ENCODE results near the gene GPR107. TPM values are rescaled to one million over a fixed set of nuclear protein-coding genes. Genes with fewer than 3 reads are reported as not detected.

Gene GPR107
- total RNA-seq, 1 experiment from 2014 or later, result 35.8 TPM

DNA sequence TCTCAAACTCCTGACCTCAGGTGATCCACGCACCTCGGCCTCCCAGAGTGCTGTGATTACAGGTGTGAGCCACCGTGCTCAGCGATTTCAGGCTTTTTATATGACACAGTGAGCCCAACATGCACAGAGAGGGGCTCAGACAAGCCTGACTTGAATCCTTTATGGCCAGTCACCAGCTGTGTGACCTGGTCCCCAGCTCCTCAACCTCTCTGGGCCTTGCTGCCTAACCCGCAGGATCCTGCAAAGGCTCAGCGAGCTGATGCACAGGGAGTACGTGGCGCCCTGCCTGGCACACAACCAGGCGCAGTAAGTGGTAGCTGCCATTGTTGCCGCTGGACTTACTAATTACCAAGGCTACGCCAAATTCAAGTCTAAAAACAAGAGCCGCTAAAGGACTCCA is 101.9 kb downstream of the GPR107 start:
- no peak for DNase-seq (ENCODE audit: extremely low read depth, low read depth)

- DNase-seq (ENCODE audit: extremely low read depth, low read depth), result no peak
Observed at GRCh38 chr9:130156672-130157071, 103.0 kb downstream of the GPR107 start.

GRCh38 chr9:130157079-130157478 is 103.4 kb downstream of the GPR107 start:
- DNase-seq (ENCODE audit: extremely low read depth, low read depth), result no peak

- no peak for DNase-seq (ENCODE audit: extremely low read depth, low read depth)
Observed at GRCh38 chr9:130158001-130158400, 104.3 kb downstream of the GPR107 start.

GRCh38 chr9:130159057-130159456 is 105.4 kb downstream of the GPR107 start:
- DNase-seq (ENCODE audit: extremely low read depth, low read depth), result no peak

- no peak for DNase-seq (ENCODE audit: extremely low read depth, low read depth)
Observed at GRCh38 chr9:130159915-130160670, 106.4 kb downstream of the GPR107 start.

- DNase-seq (ENCODE audit: extremely low read depth, low read depth), result no peak
Observed at GRCh38 chr9:130160862-130161470, 107.3 kb downstream of the GPR107 start.

GRCh38 chr9:130165579-130165978 is 111.9 kb downstream of the GPR107 start:
- DNase-seq (ENCODE audit: extremely low read depth, low read depth), result no peak

- DNase-seq (ENCODE audit: extremely low read depth, low read depth), result no peak
Observed at GRCh38 chr9:130166399-130166798, 112.7 kb downstream of the GPR107 start.

DNA sequence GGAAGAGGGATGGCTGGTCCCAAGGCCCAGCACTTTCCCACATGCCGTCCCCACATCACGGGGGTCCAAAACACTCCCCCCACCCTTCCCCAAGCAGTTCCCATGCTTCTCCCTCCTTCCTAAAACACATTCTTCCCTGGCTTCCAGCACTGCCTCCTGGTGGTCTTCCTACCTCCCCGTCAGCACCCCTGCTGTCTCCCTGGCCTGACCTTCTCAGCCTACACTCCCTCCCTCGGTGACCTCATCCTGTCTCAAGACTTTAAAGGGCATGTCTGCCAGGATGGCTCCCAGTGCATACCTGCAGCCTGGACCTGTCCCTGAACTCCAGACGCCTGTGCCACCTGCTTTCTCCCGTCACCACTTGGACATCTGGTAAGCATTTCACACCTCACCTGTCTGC is 114.2 kb downstream of the GPR107 start:
- no peak for DNase-seq (ENCODE audit: extremely low read depth, low read depth)

DNA sequence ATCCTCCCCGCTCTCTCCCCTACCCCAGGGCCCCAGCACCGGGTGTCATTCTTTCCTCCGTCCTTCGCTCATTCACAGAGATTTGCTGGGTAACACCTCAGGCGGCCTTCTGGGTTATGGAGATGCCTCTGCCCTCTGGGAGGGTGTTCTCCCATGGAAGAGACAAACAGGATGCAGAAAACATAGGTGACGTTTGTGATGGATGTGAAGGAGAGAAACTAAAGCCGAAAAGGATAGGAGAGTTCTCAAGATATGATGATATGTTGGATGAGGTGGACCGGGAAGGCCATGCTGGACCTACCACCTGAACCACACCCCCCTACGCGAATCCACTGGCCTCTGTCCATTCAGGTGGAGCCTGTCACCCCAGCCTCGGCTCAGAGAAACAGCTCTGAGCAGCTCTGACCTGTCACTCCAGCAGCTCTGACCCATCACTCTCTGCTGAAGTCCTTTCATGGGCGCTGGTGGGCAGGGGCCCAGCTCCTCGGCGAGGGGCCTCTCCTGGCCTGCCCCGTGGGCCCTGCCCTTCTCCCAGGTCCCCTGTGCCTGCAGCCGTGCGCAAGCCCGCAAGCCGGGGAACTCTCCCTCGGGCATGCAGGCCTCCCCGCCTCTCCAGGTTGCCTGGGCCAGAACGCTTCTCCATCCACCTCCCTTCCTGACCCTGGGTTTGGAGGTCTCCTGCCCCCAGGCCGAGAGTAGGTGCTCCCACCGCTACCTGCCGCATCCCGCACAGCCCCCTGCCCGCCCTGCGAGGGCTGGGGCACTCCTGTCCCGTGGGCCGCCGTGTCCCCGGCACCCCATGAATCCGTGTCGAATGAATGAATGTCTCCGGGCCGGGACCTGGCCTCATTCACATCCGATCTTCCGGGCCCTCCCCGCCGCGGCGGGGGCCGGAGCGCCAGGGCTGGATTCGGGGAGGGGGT is 117.8 kb downstream of the GPR107 start:
- no peak for DNase-seq (ENCODE audit: extremely low read depth, low read depth)

DNA sequence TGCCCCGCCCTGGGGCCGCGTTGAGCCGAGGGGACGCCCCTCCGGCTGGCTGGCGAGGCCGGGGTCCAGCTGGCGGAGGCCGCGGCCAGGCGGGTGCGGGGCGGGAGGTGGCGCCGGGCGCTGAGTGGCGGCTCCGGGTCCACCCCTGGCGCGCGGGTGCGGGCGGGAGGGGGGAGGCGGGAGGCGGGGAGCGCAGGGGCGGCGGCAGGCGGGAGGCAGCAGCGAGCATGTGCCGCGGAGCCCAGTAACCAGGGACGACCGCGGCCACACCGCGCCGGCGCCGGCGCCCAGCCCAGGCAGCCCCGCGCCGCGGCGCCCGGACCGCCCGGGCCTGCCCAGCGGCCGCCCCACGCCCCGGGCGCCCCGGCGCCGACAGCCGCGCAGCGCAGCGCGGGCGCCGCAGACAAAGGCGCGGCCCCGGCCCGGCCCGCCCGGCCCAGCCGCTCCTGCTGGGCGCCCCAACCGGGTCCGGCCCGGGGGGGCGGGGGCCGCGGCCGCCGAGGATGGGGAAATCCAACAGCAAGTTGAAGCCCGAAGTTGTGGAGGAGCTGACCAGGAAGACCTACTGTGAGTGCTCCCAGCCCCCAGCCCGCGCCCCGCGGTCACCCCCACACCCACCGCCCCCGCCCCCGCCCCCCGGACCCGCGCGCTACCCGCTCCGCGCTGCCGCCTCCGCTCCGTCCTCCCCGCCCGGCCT is 118.6 kb downstream of the GPR107 start, which contains the start of gene NCS1:
TSS of gene NCS1 (plus strand) at position 244 of the 697 bp plus-strand sequence. CDS start at position 504, 260 bp downstream.
- peak; percentile 58 for DNase-seq (ENCODE audit: extremely low read depth, low read depth)

DNA sequence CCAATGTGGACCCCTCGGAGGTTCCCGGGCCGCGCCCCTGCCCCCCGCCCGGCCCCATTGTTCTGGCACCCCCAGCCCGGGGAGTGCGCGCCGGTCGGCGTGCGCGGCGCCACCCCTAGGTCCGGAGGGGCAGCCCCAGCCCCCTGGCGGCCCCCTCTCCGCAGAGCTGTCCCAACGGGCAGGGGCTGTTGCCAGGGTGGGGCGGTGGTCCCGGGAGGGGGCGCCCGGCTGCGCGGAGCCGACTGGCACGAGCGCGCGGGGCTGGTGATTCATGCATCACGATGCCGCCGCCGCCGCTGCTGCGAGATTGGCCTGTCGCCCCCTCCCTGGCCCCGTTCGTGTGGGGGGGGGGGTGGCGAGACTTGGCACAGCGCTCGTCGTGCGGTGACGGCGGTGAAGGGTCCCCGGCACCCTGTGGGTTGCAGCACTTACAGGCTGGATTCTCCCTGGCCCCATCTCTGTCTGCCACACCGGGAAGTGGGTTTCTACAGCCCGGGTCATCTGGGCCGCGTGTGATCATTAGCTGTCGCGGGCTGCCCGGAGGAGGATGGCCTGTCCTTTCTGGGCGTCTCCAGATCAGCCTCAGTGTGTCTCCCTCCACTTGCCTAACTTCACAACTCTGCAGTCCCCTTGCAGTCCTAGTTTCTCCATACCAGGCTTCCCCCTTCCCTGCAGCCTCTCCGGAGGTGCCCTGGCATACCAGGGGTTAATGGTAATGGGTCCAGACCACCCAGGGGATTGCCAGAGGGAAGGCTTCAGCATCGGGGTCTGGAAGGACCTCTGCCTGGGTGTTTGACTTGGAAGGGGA is 119.4 kb downstream of the GPR107 start:
- DNase-seq (ENCODE audit: extremely low read depth, low read depth), result no peak

DNA sequence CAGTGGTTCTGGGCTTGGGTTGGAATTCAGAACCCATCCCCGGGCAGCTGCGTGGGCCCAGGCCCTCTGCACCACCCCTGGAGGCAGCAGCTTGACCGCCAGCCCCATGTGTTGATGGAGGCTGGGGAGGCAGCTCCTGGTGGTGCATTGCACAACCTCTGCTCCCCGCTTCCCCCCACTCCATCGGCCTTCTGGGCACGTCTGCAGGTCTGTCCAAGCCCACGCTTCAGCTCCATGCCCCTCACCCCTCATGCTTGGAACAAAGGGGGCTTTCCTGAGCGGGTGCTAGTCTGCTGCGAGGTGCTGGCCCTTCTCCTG is 119.9 kb downstream of the GPR107 start:
- no peak for DNase-seq (ENCODE audit: extremely low read depth, low read depth)

- DNase-seq (ENCODE audit: extremely low read depth, low read depth), result no peak
Observed at GRCh38 chr9:130174025-130174424, 120.3 kb downstream of the GPR107 start.

- no peak for DNase-seq (ENCODE audit: extremely low read depth, low read depth)
Observed at GRCh38 chr9:130174920-130175321, 121.2 kb downstream of the GPR107 start.

GRCh38 chr9:130175355-130175754 is 121.6 kb downstream of the GPR107 start:
- no peak for DNase-seq (ENCODE audit: extremely low read depth, low read depth)

DNA sequence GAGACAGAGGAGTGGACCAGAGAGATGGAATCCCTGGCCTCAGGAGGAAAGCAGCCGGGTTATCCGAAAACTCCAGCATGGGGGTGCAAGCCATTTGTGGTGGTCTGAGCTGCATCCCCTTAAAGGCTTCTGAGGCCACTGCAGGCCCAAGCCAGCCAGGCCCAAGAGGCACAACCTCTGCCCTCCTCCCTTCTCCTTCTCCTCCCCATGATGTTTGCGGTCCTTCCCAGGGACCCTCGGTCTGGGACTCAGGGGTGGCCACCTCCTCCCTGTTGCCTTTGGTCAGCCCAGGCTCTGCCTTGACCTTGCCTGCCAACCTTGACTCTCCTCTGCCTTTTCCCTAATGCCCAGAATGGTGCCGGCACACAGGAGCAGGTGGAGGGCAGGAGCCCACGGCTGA is 123.1 kb downstream of the GPR107 start:
- DNase-seq (ENCODE audit: extremely low read depth, low read depth), result no peak

DNA sequence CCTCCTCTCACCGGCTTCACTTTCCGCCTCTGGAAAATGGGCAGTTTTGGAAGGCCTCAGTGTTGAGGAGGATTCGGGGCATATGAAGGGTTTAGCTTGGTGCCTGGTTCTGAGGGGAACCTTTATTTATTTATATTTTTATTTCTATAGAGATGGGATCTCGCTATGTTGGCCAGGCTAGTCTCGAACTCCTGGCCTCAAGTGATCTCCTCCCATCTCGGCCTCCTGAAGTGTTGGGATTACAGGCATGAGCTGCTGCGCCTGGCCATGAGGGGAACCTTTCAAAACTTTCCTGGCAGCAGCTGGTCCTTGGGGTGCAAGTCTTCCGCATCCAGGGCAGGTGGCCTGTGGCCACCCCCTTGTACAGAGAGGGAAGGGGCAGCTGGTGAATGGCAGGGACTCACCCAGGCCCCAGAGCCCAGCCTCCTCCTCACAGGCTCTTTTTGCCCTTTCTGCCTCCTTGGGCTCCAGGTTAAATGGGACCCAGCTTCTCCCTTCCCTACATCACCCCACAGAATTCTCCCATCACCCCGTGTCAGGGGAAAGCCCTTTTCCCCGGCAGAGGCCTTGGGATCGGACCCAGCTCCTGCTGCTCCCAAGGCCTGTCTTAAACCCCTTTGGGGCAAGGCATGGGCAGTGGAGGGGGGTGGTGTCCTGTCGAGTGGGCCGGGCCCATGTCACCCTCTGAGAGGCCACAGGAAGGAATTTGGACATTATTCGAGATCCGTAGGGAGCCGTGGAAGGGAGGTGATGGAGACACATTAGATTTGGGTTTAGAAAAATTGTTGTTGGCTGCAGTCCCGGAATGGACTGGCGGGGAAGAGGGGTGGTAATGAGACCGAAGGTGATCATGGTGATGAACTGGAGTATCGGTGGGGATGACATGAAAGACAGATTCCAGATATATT is 124.4 kb downstream of the GPR107 start:
- no peak for DNase-seq (ENCODE audit: extremely low read depth, low read depth)

Data from NCI-H460 (cell line).